ENCODE data around the gene KIF18B. TPM values are rescaled to one million over a fixed set of nuclear protein-coding genes. Genes with fewer than 3 reads are reported as not detected.

The KIF18B gene
- total and polyA plus RNA-seq, 2 donors (not counting 3 experiments of a cell fraction or from before 2014, with no cell fraction given), result 24.5 to 50.3 TPM

- ChIA-PET CTCF (interaction anchor here (0.9 to 1.2 kb wide), 2 partner anchors 8 to 92 kb away, joined by 4 to 7 read pairs; no protein-coding TSS in a partner anchor), POLR2A (no interaction called here)
- dilution Hi-C loops (cut with MboI; ENCODE audit: extremely low pct_ligation_motif_present, low sequenced_read_pairs), result no loop called here
Observed at GRCh38 chr17:44928136-44928535, 19.4 kb downstream of the KIF18B start.

GRCh38 chr17:44927696-44928095 lies 19.9 kb downstream of the KIF18B start:
- H3K4me1 ChIP-seq (ENCODE audit: control insufficient read depth, extremely low read depth, insufficient read depth, low read length), result no peaks in the 10 kb centered on the region
- POLR2A ChIA-PET, result interaction anchor here (0.6 kb wide), 1 partner anchor 115 kb away, joined by 3 read pairs; no protein-coding TSS in a partner anchor
- peaks cover 16 to 19% of the 10 kb centered on the region in 2 experiments for H3K36me3 ChIP-seq (ENCODE audit: control insufficient read depth in 2 of 2, extremely low read depth in 1 of 2, insufficient read depth in 2 of 2, low read length in 2 of 2)
- FAIRE-seq (no peak), DNase-seq (ENCODE audit: low read depth, low spot score) (no peak)
- H3K27ac ChIP-seq (ENCODE audit: insufficient read depth, low read depth, low read length), result no peak overlapping the region
- H3K27me3 ChIP-seq (ENCODE audit: control insufficient read depth in 2 of 2, insufficient read depth in 2 of 2, low read length in 2 of 2), result no peaks in the 10 kb centered on the region
- no peak overlapping the region for H3K9ac ChIP-seq (replicated peaks; ENCODE audit: extremely low read depth, insufficient read depth, low read length)
- H3K9me1 ChIP-seq (replicated peaks; ENCODE audit: control insufficient read depth, extremely low read depth, insufficient read depth, low read length), result no peaks in the 10 kb centered on the region
- dilution Hi-C loops (cut with MboI; ENCODE audit: extremely low pct_ligation_motif_present, low sequenced_read_pairs), result no loop called here
- no peaks in the 10 kb centered on the region for H3K79me2 ChIP-seq (ENCODE audit: control insufficient read depth, insufficient read depth, low read length)
- no peaks in the 10 kb centered on the region for H4K20me1 ChIP-seq (replicated peaks; ENCODE audit: control insufficient read depth, extremely low read depth, insufficient read depth, low read length)
- no peak overlapping the region for H3K4me3 ChIP-seq (replicated peaks in 1 of 3; ENCODE audit: insufficient read depth in 1 of 3, low read depth in 1 of 3, low read length in 3 of 3)
- intact Hi-C loops (cut with micrococcal nuclease), result no loop called here
- CTCF ChIA-PET, result interaction anchor here (1.0 to 1.3 kb wide), 2 partner anchors 18 to 93 kb away, joined by 3 read pairs; no protein-coding TSS in a partner anchor
- H2AFZ ChIP-seq (ENCODE audit: low read depth, low read length), result no peak overlapping the region
- H3K4me2 ChIP-seq (ENCODE audit: insufficient read depth, low read length), result no peak overlapping the region
- no peak for TF ChIP-seq EZH2 (IDR thresholded peaks at IDR 0.05; ENCODE audit: borderline replicate concordance, low read depth, low read length, severe bottlenecking)
- no peak for TF ChIP-seq MYC (IDR thresholded peaks at IDR 0.05; ENCODE audit: low read depth, low read length)
- TF ChIP-seq JUN (IDR thresholded peaks at IDR 0.05; ENCODE audit: borderline replicate concordance, insufficient read depth, insufficient read length, low read depth), result no peak
- no peak for TF ChIP-seq POLR2AphosphoS5 (IDR thresholded peaks at IDR 0.05; ENCODE audit: insufficient read depth, low read depth, low read length)
- TF ChIP-seq, protein P1, sequence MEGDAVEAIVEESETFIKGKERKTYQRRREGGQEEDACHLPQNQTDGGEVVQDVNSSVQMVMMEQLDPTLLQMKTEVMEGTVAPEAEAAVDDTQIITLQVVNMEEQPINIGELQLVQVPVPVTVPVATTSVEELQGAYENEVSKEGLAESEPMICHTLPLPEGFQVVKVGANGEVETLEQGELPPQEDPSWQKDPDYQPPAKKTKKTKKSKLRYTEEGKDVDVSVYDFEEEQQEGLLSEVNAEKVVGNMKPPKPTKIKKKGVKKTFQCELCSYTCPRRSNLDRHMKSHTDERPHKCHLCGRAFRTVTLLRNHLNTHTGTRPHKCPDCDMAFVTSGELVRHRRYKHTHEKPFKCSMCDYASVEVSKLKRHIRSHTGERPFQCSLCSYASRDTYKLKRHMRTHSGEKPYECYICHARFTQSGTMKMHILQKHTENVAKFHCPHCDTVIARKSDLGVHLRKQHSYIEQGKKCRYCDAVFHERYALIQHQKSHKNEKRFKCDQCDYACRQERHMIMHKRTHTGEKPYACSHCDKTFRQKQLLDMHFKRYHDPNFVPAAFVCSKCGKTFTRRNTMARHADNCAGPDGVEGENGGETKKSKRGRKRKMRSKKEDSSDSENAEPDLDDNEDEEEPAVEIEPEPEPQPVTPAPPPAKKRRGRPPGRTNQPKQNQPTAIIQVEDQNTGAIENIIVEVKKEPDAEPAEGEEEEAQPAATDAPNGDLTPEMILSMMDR (IDR thresholded peaks at IDR 0.05; ENCODE audit: extremely low read depth in 1 of 2, insufficient read depth in 1 of 2, low read depth in 1 of 2, low read length in 2 of 2), result no peak
- no peak for TF ChIP-seq POLR2A (IDR thresholded peaks at IDR 0.05; ENCODE audit: low read depth, low read length)
- no peak for TF ChIP-seq FOS (IDR thresholded peaks at IDR 0.05; ENCODE audit: borderline replicate concordance, insufficient read depth, low read length)
- TF ChIP-seq GATA2 (IDR thresholded peaks at IDR 0.05; ENCODE audit: insufficient read depth, insufficient read length, low read depth, low read length), result no peak
- no peak for TF ChIP-seq MAX (IDR thresholded peaks at IDR 0.05; ENCODE audit: insufficient read depth, insufficient read length)
- no peaks in the 10 kb centered on the region for H3K9me3 ChIP-seq (replicated peaks; ENCODE audit: control insufficient read depth, insufficient read depth, low read length)
- BruUV-seq (replicated peaks), result no TSS peak

More at GRCh38 chr17:44928136-44928535, 19.4 kb downstream of the KIF18B start:
- no peak for DNase-seq (ENCODE audit: low read depth, low spot score)
- H3K4me1 ChIP-seq (ENCODE audit: control insufficient read depth, extremely low read depth, insufficient read depth, low read length), result no peaks in the 10 kb centered on the region
- H4K20me1 ChIP-seq (replicated peaks; ENCODE audit: control insufficient read depth, extremely low read depth, insufficient read depth, low read length), result no peaks in the 10 kb centered on the region
- H3K27ac ChIP-seq (ENCODE audit: insufficient read depth, low read depth, low read length), result no peak overlapping the region
- intact Hi-C loops (cut with micrococcal nuclease), result no loop called here
- H3K9ac ChIP-seq (replicated peaks; ENCODE audit: extremely low read depth, insufficient read depth, low read length), result no peak overlapping the region
- FAIRE-seq, result no peak
- no peak overlapping the region for H2AFZ ChIP-seq (ENCODE audit: low read depth, low read length)
- H3K9me3 ChIP-seq (replicated peaks; ENCODE audit: control insufficient read depth, insufficient read depth, low read length), result no peaks in the 10 kb centered on the region
- H3K9me1 ChIP-seq (replicated peaks; ENCODE audit: control insufficient read depth, extremely low read depth, insufficient read depth, low read length), result no peaks in the 10 kb centered on the region
- peaks cover 16 to 19% of the 10 kb centered on the region in 2 experiments for H3K36me3 ChIP-seq (ENCODE audit: control insufficient read depth in 2 of 2, extremely low read depth in 1 of 2, insufficient read depth in 2 of 2, low read length in 2 of 2)
- no peak overlapping the region for H3K4me3 ChIP-seq (replicated peaks in 1 of 3; ENCODE audit: insufficient read depth in 1 of 3, low read depth in 1 of 3, low read length in 3 of 3)
- H3K4me2 ChIP-seq (ENCODE audit: insufficient read depth, low read length), result no peak overlapping the region
- TF ChIP-seq, protein P1 (IDR thresholded peaks at IDR 0.05; ENCODE audit: extremely low read depth in 1 of 2, insufficient read depth in 1 of 2, low read depth in 1 of 2, low read length in 2 of 2), result no peak
- TF ChIP-seq EZH2 (IDR thresholded peaks at IDR 0.05; ENCODE audit: borderline replicate concordance, low read depth, low read length, severe bottlenecking) (no peak), GATA2 (IDR thresholded peaks at IDR 0.05; ENCODE audit: insufficient read depth, insufficient read length, low read depth, low read length) (no peak), POLR2A (IDR thresholded peaks at IDR 0.05; ENCODE audit: low read depth, low read length) (no peak), MYC (IDR thresholded peaks at IDR 0.05; ENCODE audit: low read depth, low read length) (no peak), POLR2AphosphoS5 (IDR thresholded peaks at IDR 0.05; ENCODE audit: insufficient read depth, low read depth, low read length) (no peak), FOS (IDR thresholded peaks at IDR 0.05; ENCODE audit: borderline replicate concordance, insufficient read depth, low read length) (no peak)
- BruUV-seq (replicated peaks), result no TSS peak
- no peaks in the 10 kb centered on the region for H3K79me2 ChIP-seq (ENCODE audit: control insufficient read depth, insufficient read depth, low read length)
- no peaks in the 10 kb centered on the region for H3K27me3 ChIP-seq (ENCODE audit: control insufficient read depth in 2 of 2, insufficient read depth in 2 of 2, low read length in 2 of 2)

Data from endothelial cell of umbilical vein (primary cell).